GM19452 (cell line): Measurements from ENCODE around the gene ZNF407.
A peak's percentile ranks its signal among the peaks of the same experiment; 100 is the strongest.

ENCODE experiments used
- ATAC-seq: cut with Tn5 transposase; IDR thresholded peaks from one replicate; pipeline ENCODE4 v1.9.1; 2021; ENCODE audit not compliant: unreplicated experiment

The ZNF407 gene

DNA sequence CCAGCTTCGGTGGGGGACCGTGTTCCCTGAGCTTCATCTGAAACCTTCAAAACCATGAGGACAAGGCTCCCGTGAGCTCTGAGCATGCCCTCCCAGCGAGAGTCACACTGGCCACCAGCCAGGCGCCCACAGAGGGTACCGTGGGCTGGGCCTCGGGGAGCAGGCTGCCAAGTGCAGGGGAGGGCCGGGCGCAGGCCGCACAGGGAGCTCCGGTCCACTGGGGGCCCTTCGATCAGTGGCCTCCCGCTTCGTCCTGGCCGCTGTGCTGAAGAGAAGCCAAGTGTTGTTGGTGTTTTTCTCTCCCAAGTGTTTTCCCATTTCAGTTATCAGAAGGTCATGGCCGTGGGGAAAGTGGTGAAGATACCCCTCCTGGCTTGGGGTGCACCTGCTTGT, 466.8 kb downstream of the ZNF407 start:
- no peak for ATAC-seq

DNA sequence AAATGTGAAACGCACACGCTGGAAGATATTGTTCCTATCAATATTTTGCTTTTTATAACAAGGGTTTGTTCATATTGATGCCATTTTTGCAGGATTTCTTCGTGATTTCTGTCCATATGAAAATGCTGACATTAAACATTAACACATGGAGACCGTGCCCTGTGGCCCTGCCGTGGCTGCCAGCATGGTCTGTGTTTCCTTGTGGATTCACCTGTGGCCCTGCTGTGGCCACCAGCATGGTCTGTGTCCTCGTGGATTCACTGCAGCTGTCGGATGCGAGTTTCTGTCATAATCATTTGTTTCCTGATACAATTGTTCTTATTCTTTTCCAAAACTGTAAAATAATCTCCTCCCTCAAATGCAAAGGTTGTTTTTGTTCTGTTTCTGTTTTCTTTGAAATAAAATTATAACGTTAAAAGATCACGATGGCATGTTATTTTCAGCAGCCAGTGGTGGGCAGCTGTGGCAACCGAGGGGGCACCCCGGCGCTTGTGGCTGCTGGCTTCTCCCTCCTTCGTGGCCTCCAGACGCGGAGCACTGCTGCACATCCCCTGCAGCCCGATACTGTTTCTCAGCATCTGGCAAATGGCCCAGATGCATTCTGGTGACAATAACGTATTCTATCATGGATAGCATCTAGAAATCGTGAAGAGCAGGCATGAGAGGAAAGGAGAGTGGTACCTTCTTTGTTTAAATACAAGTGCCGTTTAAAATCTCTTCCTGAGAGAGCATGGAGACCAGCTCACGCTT, 467.8 kb downstream of the ZNF407 start:
- ATAC-seq: no peak

DNA sequence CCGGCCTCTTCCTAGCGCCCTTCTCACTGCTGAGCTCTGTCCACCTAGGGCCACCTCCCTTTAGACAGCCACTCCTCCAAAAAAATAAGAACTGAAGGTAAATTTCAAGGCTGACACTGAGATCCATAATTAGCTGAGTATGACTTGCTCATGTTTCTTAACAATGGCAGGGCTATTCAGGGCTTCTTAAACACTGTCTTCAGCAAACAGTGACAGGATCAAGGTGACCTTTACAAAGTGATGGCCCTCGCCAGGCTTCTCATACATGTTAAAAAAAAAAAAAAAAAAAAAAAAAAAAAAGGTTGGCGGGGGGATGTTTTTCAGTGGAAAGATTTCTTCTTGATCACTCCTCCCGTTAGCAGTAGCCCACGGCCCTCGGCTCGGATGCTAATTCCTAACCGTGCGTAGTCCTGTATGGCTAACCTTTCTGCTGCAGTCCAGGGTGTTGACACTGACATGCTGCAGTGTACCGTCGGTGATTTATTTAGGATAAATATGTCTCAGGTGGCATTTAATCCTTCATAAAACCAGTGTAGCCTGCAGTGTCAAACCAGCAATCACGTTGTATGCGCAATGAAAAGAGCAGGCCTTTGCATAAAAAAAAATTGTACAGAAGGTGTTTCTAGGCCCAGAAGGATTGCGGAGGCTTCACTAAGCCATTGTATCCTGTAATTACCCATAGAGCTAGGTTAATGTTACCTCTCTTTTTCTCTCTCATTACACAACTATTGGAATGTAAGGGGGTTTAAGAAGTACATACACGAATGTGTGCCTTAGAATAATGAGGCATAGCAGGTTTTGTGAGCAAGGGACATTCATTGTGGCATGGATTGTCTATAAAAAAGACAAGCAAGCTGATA, 468.6 kb downstream of the ZNF407 start:
- ATAC-seq: no peak

DNA sequence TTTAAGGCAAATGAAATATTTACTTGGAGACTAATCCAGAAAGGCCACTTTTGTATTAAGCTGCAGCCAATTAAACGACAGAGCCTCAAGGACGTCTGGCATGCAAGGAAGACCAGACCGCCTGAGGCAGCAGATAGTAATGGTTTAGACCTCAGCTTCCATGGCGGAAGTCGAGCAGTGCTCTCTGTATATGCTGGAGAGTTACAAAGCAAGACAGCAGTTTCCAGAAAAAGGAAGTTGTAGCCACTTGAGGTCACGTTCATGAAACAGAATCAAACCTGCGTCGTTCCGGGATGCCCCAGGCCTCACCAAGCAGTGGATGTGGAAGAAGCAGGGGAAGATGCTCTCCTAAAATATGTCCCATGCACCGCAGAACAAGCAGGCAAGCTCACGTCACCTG, 469.3 kb downstream of the ZNF407 start:
- ATAC-seq: no peak

DNA sequence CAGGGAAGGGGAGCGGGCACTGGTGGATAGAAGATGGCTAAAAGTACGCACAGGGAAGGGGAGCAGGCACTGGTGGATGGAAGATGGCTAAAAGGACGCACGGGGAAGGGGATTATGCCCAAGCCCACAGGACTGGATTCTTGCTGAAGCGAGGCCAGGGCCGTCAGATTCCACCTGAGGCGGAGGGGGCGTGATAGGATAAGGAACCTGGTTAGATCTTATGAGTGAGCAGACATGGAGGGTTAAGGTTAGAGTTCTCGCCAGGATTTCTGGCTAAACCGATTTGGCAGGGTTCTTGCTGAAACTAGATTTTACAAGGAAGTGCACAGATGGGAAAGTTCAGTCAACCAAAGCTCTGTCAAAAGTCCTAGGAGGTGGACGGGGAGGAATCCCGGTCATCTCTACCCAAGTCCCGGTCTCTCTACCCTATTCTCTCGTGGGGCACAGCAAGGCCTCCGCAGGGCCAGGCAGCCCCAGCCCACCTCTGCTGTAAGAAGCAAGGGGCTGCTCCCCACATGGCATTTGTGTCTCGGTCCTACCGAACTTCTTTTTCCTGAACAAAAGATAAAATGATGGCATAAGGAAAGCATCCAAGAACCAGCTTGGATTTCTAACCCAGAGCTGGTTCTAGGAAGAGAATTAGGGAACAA, 470.5 kb downstream of the ZNF407 start:
- ATAC-seq: no peak

DNA sequence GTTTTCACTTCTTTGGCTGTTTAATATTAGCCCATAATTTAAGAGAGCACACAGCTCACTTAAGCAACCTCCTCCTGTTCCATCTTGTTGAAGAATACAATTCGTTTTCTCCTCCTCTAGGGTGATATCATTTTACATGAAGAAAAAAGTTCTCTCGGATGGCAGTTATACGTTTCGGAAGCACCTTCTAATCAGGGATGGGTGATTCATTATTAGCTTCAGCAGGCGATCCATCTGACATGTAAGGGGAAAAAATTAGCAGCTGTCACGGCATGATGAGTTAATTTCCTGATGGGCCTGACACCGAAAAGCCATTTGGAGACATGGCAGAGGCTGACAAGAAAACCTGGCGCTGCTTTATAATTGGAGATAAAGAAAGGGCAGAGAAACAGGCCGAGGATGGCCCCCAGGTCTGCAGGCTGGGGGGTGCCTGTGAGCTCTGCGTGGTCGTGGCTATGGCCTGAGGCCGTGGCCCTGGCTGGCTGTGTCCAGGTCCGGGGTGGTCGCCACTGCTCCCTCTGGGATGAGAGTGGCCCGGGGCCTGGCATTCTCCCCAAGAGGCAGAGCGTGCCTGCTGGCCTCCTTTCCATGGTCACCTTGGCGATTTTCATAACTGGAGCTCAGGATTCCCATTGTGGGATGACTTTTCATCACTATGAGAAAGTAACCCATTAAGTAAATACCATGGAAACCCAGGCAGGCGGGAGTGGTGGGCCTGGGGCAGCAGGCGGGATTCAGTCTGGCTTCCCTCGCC, 471.2 kb downstream of the ZNF407 start:
- no peak for ATAC-seq

- no peak for ATAC-seq
Measured at GRCh38 chr18:75070235-75070624, 472.6 kb downstream of the ZNF407 start.

GRCh38 chr18:75070625-75071483, 473.2 kb downstream of the ZNF407 start:
- ATAC-seq: peak; percentile 92

DNA sequence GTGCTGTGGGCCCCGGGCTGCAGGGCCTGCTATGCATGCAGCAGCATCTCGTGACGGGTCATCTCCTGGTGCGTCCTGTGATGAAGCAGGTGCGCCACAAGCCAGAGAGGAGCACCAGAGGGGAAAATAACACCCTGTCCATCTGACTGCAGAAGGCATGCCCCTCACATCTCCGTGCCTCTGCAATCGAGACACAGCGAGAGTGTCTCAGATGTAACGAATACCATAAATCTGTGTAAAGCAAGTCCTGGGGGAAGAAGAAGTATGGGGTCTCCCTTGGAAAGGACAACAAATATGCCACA, 473.8 kb downstream of the ZNF407 start:
- ATAC-seq: no peak

- no peak for ATAC-seq
Measured at GRCh38 chr18:75071866-75072671, 474.4 kb downstream of the ZNF407 start.

DNA sequence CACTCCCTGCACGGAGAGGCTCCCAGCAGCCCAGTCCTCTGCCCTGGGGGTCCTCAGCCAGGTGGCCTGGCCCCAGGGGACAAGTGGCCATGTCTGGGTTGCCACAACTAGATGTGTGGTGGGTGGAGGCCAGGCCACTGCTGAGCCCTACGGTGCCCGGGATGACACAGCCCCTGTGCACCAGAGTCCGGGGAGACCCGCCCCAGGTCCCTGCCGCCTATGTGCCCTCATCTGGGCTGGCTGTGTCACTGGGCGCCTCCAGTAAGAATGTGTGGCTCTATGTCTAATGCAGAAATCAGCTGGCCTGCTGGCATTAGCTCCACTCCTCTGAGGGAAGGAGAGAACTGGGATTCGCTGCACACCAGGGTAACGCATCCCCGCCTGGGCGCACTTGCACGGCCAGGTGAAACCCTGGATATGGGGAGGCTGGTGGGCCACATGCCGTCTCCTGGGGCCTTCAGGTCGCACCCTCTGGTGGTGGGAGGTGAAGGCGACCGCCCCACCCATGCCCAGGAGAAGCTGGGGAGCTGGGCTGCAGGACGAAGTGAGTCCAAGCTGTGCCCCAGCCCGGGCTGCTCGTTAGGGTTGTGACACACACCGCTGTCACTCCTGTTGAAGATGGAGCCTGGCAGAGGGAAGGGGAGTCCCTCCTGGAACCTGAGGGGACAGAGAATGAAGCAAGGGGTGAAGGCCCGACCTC, 475.2 kb downstream of the ZNF407 start:
- no peak for ATAC-seq

- no peak for ATAC-seq
Measured at GRCh38 chr18:75073654-75074053, 476.0 kb downstream of the ZNF407 start.

DNA sequence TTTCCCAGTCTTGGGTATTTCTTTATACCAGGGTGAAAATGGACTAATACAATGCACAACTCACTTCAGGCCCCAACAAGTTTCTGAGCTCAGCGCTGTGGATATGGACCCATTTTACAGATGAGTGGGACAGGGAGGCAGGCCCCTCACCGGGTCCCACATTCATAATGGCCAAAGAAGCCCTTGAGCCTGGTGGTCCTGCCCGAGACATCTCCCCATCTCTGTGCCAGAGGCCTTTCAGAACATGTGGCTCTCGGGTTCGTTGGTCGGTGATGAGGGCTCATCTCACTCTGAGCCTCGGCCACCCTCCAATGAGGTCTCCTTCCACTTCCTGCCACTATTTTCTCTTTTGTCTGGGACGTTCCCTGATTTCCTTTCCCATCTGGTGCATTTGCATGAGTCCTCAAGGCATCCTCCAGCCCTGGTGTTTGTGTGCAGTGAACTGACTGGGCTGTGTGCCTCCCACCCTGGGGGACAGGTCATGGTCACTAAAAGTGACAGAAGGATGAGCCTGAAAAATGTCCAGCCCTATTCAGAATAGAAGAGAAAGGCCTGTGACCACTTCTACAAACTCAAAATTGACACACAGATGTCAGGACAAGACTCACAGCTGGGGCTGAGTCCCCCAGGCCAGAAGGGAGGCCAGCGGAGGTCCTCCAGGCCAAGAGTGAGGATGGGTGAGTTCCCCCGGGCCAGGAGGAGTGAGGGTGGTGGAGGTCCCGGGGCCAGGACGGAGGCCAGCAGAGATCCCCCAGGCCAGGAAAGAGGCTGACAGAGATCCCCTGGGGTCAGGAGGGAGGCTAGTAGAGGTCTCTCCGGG, 476.7 kb downstream of the ZNF407 start:
- ATAC-seq: no peak

DNA sequence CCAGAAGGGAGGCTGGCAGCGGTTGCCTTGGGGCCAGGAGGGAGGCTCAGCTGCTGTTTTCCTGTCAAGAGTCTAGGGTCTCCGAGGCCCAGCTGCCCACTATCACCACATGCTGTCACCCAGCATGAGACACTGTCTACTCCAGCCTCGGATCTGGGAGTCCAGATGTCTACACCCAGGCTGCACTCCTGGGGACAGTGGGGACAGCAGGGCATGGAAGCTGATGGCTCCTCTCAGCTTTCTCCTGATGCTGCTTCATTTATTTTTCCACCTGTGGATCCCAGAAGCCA, 477.3 kb downstream of the ZNF407 start:
- no peak for ATAC-seq

GRCh38 chr18:75075429-75075841, 477.8 kb downstream of the ZNF407 start:
- no peak for ATAC-seq

- ATAC-seq: no peak
Measured at GRCh38 chr18:75076286-75076685, 478.6 kb downstream of the ZNF407 start.

DNA sequence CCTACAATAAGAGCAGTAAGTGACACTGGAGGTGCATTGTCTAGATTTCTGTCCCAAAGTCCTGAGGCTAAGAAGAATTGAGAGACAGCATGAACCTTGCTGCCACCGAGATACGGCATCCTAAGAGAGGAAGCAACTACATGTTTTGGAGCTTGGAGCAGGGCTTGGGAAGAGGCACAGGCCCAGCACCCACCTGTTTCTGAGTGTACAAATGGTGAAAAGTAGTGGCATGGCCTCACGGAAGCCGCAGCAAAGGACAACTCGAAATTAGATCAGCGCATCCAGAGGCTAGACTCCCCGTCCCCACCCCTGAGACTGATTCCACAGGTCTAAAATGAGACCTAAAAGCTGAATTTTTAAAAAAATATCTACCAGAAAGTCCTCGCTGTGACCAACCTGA, 483.8 kb downstream of the ZNF407 start:
- ATAC-seq: no peak

GRCh38 chr18:75083131-75083530, 485.5 kb downstream of the ZNF407 start:
- ATAC-seq: no peak
